ENCODE data around the gene SCGB3A1.

SCGB3A1 gene

DNA sequence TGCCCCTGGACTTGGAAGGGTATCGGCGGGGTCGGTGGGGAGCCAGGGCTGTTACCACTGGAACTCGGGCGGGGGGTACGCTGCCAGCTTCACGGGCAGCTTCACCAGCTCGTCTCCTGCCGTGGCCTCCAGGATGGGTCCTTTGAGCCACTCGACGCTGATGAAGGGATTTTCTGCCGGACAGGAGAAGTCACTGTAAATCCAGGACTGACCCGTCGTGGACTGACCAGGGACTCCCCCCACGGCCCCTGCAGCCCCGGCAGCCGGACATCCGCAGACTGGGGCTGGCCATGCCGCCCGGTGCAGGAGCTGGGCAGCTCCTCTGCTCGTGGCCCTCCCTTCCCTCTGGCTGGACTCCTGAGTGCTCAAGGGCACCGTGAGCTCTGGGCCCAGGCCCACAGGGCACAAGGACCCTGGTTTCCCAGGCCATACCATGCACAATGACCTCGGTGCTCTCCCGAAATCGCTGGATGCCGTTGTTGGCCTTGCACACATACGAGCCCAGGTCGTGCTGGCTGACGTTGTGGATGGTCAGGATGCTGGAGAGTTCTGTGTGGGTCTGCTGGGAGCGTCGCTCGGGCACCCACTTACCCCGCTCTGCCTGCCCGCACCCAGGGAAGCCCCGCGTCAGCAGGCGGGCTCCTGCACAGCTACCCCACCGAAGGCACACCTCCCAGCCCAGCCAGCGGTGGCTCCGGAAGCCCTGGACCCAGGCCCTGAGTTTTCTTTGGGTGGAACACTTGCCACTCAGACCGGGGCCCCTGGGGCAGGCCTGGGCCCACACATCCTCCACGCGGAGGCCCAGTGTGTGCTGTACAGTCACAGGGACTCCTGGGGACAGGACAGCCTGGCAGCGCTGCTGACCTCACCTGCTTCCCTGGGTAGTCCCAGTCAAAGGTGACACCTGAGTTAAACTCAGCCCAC lies 37.8 kb upstream of the SCGB3A1 start:
- TF ChIP-seq ZNF274 (IDR thresholded peaks at IDR 0.05; ENCODE audit: low read depth, low read length) = no peak

DNA sequence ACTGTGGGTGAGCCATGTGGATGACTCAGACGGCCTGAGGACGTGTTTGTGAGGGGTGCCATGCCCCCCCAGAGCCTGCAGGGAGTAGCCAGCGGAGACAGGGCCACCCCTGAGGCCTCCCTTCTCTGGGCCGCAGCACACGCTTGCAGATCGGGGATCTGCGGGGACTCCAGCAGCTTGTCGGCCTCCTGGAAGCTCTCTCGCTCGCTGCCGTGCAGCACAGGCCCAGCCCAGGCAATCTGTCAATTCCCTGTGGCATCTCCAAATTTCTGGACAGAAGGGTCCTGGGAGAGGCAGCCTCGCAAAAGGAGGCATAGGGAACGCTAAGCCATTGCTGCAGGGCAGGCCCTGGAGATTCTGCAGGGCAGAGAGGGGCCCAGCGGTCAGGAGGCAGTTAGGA lies 36.9 kb upstream of the SCGB3A1 start:
- H3K4me1 ChIP-seq (ENCODE audit: insufficient read depth, insufficient read length) = peaks cover 18% of the 10 kb centered on the region
- DNase-seq (ENCODE audit: low read depth, low spot score) = no peak
- no peaks in the 10 kb centered on the region for H3K36me3 ChIP-seq (ENCODE audit: insufficient read depth, insufficient read length, low read length)
- no peak for TF ChIP-seq YY1 (IDR thresholded peaks at IDR 0.05; ENCODE audit: insufficient read depth, insufficient read length)
- no peak for TF ChIP-seq ZNF274 (IDR thresholded peaks at IDR 0.05; ENCODE audit: low read depth, low read length)
- TF ChIP-seq SUZ12 (IDR thresholded peaks at IDR 0.05; ENCODE audit: extremely low read depth, insufficient read depth, insufficient read length) = no peak
- no peak overlapping the region for H3K9ac ChIP-seq (ENCODE audit: insufficient read length, low read depth)
- H3K27me3 ChIP-seq (ENCODE audit: insufficient read depth, insufficient read length) = no peaks in the 10 kb centered on the region
- H3K9me3 ChIP-seq (ENCODE audit: insufficient read depth, low read length) = no peaks in the 10 kb centered on the region
- no peak overlapping the region for H3K4me3 ChIP-seq (ENCODE audit: insufficient read length, low read depth)

More for the DNA sequence above, 37.8 kb upstream of the SCGB3A1 start:
- Histone ChIP-seq H3K27me3 (ENCODE audit: insufficient read depth, insufficient read length) (no peaks in the 10 kb centered on the region), H3K9me3 (ENCODE audit: insufficient read depth, low read length) (no peaks in the 10 kb centered on the region), H3K36me3 (ENCODE audit: insufficient read depth, insufficient read length, low read length) (no peaks in the 10 kb centered on the region), H3K9ac (ENCODE audit: insufficient read length, low read depth) (no peak overlapping the region), H3K4me3 (ENCODE audit: insufficient read length, low read depth) (no peak overlapping the region), H3K4me1 (ENCODE audit: insufficient read depth, insufficient read length) (peaks cover 18% of the 10 kb centered on the region)
- no peak for DNase-seq (ENCODE audit: low read depth, low spot score)

DNA sequence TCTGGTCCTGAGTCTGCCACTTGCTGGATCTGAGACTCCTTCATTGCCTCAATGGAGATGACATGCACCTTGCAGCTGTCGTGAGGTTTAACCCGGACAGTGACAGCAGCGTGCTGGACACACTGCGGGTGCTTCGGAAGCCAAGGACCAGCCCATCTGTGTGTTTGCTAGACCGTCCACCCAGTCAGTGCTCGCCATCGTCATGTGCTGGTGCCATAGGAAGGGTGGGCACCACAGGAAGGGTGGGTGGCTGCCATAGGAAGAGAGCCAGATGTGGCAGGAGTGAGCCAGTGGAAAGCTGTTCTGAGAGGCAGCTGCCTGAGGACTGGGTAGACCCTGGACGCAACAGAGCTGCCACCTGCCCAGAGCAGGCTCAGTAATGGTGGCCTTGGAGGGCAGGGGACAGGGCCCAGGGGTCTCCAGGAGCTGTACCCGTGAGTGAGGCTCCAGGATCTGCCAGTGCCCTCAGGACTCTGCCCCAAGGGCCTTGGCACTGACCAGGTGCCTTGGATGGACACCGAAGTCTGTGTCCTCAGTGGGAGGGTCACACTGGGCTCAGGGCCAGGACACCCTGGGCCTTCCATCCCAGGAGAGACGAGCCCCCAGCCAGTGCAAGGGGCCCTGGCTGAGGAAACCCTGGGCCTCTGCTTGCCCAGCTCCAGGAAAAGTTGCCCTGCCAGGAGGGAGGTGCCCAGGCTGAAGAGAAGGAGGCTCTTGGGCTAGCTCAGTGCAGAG lies 36.3 kb upstream of the SCGB3A1 start:
- Histone ChIP-seq H3K9ac (ENCODE audit: insufficient read length, low read depth) (no peak overlapping the region), H3K36me3 (ENCODE audit: insufficient read depth, insufficient read length, low read length) (no peaks in the 10 kb centered on the region), H3K4me1 (ENCODE audit: insufficient read depth, insufficient read length) (peaks cover 12% of the 10 kb centered on the region), H3K27me3 (ENCODE audit: insufficient read depth, insufficient read length) (no peaks in the 10 kb centered on the region), H3K9me3 (ENCODE audit: insufficient read depth, low read length) (no peaks in the 10 kb centered on the region), H3K4me3 (ENCODE audit: insufficient read length, low read depth) (no peak overlapping the region)
- no peak for DNase-seq (ENCODE audit: low read depth, low spot score)
- no peak for TF ChIP-seq ZNF274 (IDR thresholded peaks at IDR 0.05; ENCODE audit: low read depth, low read length)
- TF ChIP-seq YY1 (IDR thresholded peaks at IDR 0.05; ENCODE audit: insufficient read depth, insufficient read length) = no peak

DNA sequence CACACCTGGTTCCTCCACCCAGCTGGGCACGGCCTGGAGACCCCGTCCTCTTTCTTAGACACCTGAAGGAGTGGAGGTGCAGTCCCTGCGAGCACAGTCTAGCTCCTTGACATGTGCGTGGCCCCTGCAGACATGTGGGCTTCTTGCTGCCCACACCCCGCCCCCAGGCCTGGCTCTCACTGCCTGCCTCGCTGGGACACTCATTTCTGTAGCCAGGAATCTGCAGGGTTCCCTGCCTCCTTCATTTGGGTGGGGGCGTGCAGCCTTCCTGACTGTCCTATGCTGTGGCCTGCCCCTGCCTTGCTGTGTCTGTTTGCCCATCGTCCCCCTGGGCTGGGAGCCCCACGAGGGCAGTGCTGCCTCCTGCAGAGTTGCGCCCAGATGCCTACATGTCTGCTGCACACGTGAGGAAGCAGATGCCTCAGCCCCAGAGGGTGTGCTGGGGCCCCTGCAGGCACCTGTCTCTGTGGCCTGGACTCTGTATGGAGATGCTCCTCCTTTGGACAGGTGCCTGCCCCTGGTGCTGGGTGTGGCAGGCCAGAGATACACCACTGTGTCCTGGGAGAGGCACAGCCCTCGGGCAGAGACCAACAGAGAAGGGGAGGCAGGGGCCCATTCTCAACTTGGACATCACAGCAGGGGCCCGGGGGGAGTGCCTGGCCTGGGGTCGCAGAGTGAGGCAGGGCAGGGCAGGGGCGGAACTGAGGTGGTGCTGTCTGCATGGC lies 35.5 kb upstream of the SCGB3A1 start:
- no peak for DNase-seq (ENCODE audit: low read depth, low spot score)
- Histone ChIP-seq H3K9me3 (ENCODE audit: insufficient read depth, low read length) (no peaks in the 10 kb centered on the region), H3K9ac (ENCODE audit: insufficient read length, low read depth) (no peak overlapping the region), H3K36me3 (ENCODE audit: insufficient read depth, insufficient read length, low read length) (no peaks in the 10 kb centered on the region), H3K4me1 (ENCODE audit: insufficient read depth, insufficient read length) (peaks cover 6% of the 10 kb centered on the region), H3K27me3 (ENCODE audit: insufficient read depth, insufficient read length) (no peaks in the 10 kb centered on the region), H3K4me3 (ENCODE audit: insufficient read length, low read depth) (no peak overlapping the region)
- TF ChIP-seq YY1 (IDR thresholded peaks at IDR 0.05; ENCODE audit: insufficient read depth, insufficient read length) (no peak), SUZ12 (IDR thresholded peaks at IDR 0.05; ENCODE audit: extremely low read depth, insufficient read depth, insufficient read length) (no peak), ZNF274 (IDR thresholded peaks at IDR 0.05; ENCODE audit: low read depth, low read length) (no peak)

DNA sequence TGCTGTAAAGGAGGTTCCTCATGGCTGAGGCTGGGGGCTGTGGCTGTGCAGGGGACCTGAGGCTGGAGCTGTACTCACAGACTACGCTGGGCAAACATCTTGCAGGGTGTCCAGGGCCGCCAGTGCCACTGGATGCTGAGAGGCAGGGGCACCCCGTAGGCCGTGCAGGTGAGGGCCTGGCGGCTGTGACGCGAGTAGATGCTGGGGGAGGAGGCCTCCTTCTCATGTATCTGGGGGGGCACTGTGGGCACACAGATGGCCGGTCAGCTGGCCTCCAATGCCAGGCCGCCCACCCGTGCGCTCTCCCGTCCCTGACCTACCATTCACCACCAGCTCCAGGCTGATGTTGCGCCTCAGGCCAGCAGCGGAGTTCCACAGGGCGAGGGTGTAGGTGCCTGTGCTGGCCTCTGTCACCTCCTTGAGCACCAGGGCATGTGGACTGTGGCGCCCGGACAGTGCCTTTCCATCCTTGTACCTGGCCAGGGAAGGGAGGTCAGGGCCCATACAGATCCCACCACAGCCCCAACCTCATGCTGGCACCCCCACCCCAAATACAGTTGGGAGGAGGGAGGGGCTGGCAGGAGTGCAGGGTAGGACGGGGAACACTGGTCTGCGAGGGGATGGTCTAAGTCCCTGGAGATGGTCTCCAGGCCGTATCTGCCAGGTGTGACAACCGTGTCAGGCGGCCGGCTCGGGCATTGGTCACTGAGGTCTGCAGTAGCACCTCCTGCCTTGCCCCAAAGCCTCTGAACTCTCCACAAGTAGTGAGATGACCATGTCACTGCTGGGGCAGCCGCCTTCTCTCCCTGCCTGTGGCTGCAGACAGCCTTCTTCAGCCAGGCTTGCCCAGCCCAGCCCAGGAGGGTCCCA lies 34.7 kb upstream of the SCGB3A1 start:
- no peaks in the 10 kb centered on the region for H3K9me3 ChIP-seq (ENCODE audit: insufficient read depth, low read length)
- no peaks in the 10 kb centered on the region for H3K27me3 ChIP-seq (ENCODE audit: insufficient read depth, insufficient read length)
- TF ChIP-seq ZNF274 (IDR thresholded peaks at IDR 0.05; ENCODE audit: low read depth, low read length) (no peak), YY1 (IDR thresholded peaks at IDR 0.05; ENCODE audit: insufficient read depth, insufficient read length) (no peak), SUZ12 (IDR thresholded peaks at IDR 0.05; ENCODE audit: extremely low read depth, insufficient read depth, insufficient read length) (no peak)
- H3K9ac ChIP-seq (ENCODE audit: insufficient read length, low read depth) = no peak overlapping the region
- no peak overlapping the region for H3K4me3 ChIP-seq (ENCODE audit: insufficient read length, low read depth)
- H3K4me1 ChIP-seq (ENCODE audit: insufficient read depth, insufficient read length) = peaks cover 3% of the 10 kb centered on the region
- no peak for DNase-seq (ENCODE audit: low read depth, low spot score)
- H3K36me3 ChIP-seq (ENCODE audit: insufficient read depth, insufficient read length, low read length) = no peaks in the 10 kb centered on the region

DNA sequence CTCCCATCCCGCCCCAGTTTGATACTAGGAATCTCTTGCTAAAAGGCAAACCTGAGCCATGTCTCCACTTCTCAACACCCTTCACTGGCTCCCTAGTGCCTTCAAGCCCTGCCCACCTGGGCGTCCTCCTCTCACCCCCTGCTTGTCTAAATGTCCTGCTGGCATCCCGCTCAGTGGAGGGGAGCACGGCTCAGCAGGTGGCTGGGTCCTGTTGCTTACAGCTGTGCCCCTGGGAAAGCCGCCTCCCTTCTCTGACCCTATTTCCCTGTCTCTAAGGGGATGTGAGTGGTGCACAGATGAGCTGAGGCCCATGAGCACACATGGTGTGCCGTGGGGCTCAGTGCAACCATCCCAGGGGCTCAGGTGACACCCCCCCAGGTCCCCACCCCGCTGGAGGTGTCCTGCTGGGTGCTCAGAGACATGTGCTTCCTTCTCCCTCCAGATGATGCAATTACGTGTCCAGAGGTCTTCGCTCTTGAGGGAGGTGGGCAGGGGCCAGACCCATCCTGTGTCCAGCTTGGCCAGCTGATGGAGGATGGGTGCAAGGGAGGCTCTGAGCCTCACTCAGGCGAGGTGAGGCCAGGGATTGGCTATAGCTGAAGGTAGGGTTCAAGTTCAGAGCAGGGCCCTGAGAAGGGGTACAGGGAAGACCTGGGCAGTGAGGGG lies 34.0 kb upstream of the SCGB3A1 start:
- DNase-seq (ENCODE audit: low read depth, low spot score) = no peak
- H3K36me3 ChIP-seq (ENCODE audit: insufficient read depth, insufficient read length, low read length) = no peaks in the 10 kb centered on the region
- H3K4me1 ChIP-seq (ENCODE audit: insufficient read depth, insufficient read length) = peaks cover 3% of the 10 kb centered on the region
- H3K9me3 ChIP-seq (ENCODE audit: insufficient read depth, low read length) = no peaks in the 10 kb centered on the region
- no peak for TF ChIP-seq SUZ12 (IDR thresholded peaks at IDR 0.05; ENCODE audit: extremely low read depth, insufficient read depth, insufficient read length)
- TF ChIP-seq YY1 (IDR thresholded peaks at IDR 0.05; ENCODE audit: insufficient read depth, insufficient read length) = no peak
- no peak for TF ChIP-seq ZNF274 (IDR thresholded peaks at IDR 0.05; ENCODE audit: low read depth, low read length)
- no peak overlapping the region for H3K9ac ChIP-seq (ENCODE audit: insufficient read length, low read depth)
- H3K4me3 ChIP-seq (ENCODE audit: insufficient read length, low read depth) = no peak overlapping the region
- no peaks in the 10 kb centered on the region for H3K27me3 ChIP-seq (ENCODE audit: insufficient read depth, insufficient read length)
